Transverse colon (tissue), 4 donors: ENCODE measurements around the gene CFAP410. TPM values are rescaled to one million over a fixed set of nuclear protein-coding genes. Genes with fewer than 3 reads are reported as not detected.

Source experiments
- DNase-seq: peaks from one replicate; pipeline ENCODE4 v3.0.0-alpha.2; 2019
- H3K27ac ChIP-seq, 4 donors: fragments of 200-600 bp; sonication (generic); 2 replicates each; pipeline ENCODE4 v1.5.1; 2016 to 2018; ENCODE audit warnings: inconsistent platforms in 4 of 4
- H3K27me3 ChIP-seq: fragments of 200-600 bp; sonication (generic); 2 replicates; pipeline ENCODE4 v1.5.1; 2017; ENCODE audit warnings: inconsistent platforms
- H3K36me3 ChIP-seq, 4 donors: fragments of 200-600 bp; sonication (generic); 2 replicates each; pipeline ENCODE4 v1.5.1; 2017 to 2019; ENCODE audit warnings: inconsistent platforms in 4 of 4
- H3K4me1 ChIP-seq, 4 donors: fragments of 200-600 bp; sonication (generic); 2 replicates each; pipeline ENCODE4 v1.5.1; 2017 to 2020; ENCODE audit warnings: inconsistent platforms in 4 of 4
- H3K4me3 ChIP-seq, 4 donors: fragments of 200-600 bp; sonication (generic); 1 replicate in 1 of 4; 2 replicates in 3 of 4; pipeline versions ENCODE4 v1.5.1 to v1.6.1; 2017 to 2019; ENCODE audit warnings: inconsistent platforms in 4 of 4
- H3K9me3 ChIP-seq, 2 donors: fragments of 200-600 bp; sonication (generic); 2 replicates each; pipeline ENCODE4 v1.5.1; 2017 to 2019; ENCODE audit warnings: inconsistent platforms in 2 of 2
- CTCF ChIP-seq, 5 experiments: fragments of 200-600 bp in 3 of 5; fragments of 450-650 bp in 2 of 5; sonication (generic) in 3 of 5; IDR thresholded peaks; 1 replicate in 2 of 5; 2 replicates in 3 of 5; pipeline ENCODE4 v1.5.1; 2016 to 2017; ENCODE audit warnings: antibody characterized with exemption in 5 of 5, inconsistent platforms in 3 of 5, mild to moderate bottlenecking in 2 of 5, moderate library complexity in 1 of 5
- EP300 ChIP-seq: sonication (generic); formaldehyde crosslinking; IDR thresholded peaks from one replicate; pipeline ENCODE4 v1.6.1; 2017; ENCODE audit warnings: antibody characterized with exemption, low read depth
- POLR2A ChIP-seq: fragments of 450-650 bp; IDR thresholded peaks from one replicate; pipeline ENCODE4 v1.6.1; 2016; ENCODE audit warnings: antibody characterized with exemption, mild to moderate bottlenecking, moderate library complexity
- POLR2AphosphoS5 ChIP-seq, 3 donors: sonication (generic); formaldehyde crosslinking; IDR thresholded peaks; one replicate each; pipeline ENCODE4 v1.6.1; 2016; ENCODE audit warnings: antibody characterized with exemption in 3 of 3
- WGBS, 2 donors: methylation state at CpG; one replicate each; pipeline ENCODE4 v1.1.5; 2018; ENCODE audit warnings: low coverage in 1 of 2; 5-methylcytosine and 5-hydroxymethylcytosine counted together
- in situ Hi-C, 4 donors: fragments of 200-750 bp; cut with MboI; loops; one replicate each; pipeline versions ENCODE4 v1.15.0 to v1.15.1; 2017; ENCODE audit warnings: low sequenced_read_pairs in 3 of 4, low pct_ligation_motif_present in 1 of 4, low pct_unique_long_range_greater_than_20kb in 1 of 4
- intact Hi-C: fragments of 100-400 bp; cut with DNase I; formaldehyde crosslinking; loops from one replicate; pipeline ENCODE4 v1.15.1; 2023; ENCODE audit warnings: low total_unique reads
- total RNA-seq, 4 donors: library from RNA; depleted of rRNA; stranded (reverse); fragments of >200 nt; gene quantifications; one replicate each; pipeline ENCODE4 v1.1.0, GENCODE V29; 2016

CFAP410 gene
- total RNA-seq, 4 donors from 2014 or later = 17.2 to 41.3 (median 32.2) TPM

- in situ Hi-C loops (no loop called here), intact Hi-C loops (no loop called here)
- H3K36me3 ChIP-seq = no peaks in the 10 kb centered on the region
- H3K4me3 ChIP-seq = no peak overlapping the region
- H3K27ac ChIP-seq = no peak overlapping the region
- 60% methylated on average over 14 of the region's 14 CpGs; no CpG with 5 or more reads in 1 of the 2 donors for WGBS, 2 donors
- TF ChIP-seq POLR2A (no peak), POLR2AphosphoS5 (IDR thresholded peaks at IDR 0.05) (no peak), CTCF (IDR thresholded peaks at IDR 0.05) (no peak), EP300 (no peak)
- no peaks in the 10 kb centered on the region for H3K9me3 ChIP-seq
- DNase-seq = no peak
- H3K4me1 ChIP-seq = peaks cover 5 to 29% (median 19%) of the 10 kb centered on the region in 4 donors
- no peaks in the 10 kb centered on the region for H3K27me3 ChIP-seq
Observed at GRCh38 chr21:44295163-44295573, 44.0 kb downstream of the CFAP410 start.

- intact Hi-C loops (no loop called here), in situ Hi-C loops (no loop called here)
- H3K36me3 ChIP-seq = no peaks in the 10 kb centered on the region
- peak; percentile 51 for DNase-seq
- no peak overlapping the region for H3K4me3 ChIP-seq
- WGBS, 2 donors = 64% methylated on average over 14 of the region's 26 CpGs; no CpG with 5 or more reads in 1 of the 2 donors
- no peak for TF ChIP-seq EP300
- no peak for TF ChIP-seq POLR2A
- TF ChIP-seq CTCF (IDR thresholded peaks at IDR 0.05) = no peak
- no peak for TF ChIP-seq POLR2AphosphoS5 (IDR thresholded peaks at IDR 0.05)
- H3K9me3 ChIP-seq = no peaks in the 10 kb centered on the region
- peaks cover 5 to 29% (median 18%) of the 10 kb centered on the region in 4 donors for H3K4me1 ChIP-seq
- H3K27ac ChIP-seq = no peak overlapping the region
- no peaks in the 10 kb centered on the region for H3K27me3 ChIP-seq
Observed at GRCh38 chr21:44294391-44295162, 44.6 kb downstream of the CFAP410 start.

- Histone ChIP-seq H3K27me3 (no peaks in the 10 kb centered on the region), H3K36me3 (no peaks in the 10 kb centered on the region), H3K4me3 (no peak overlapping the region), H3K9me3 (no peaks in the 10 kb centered on the region), H3K27ac (no peak overlapping the region), H3K4me1 (peaks cover 0 to 21% (median 13%) of the 10 kb centered on the region in 4 donors)
- in situ Hi-C loops = no loop called here
- no peak for TF ChIP-seq EP300
- TF ChIP-seq CTCF (IDR thresholded peaks at IDR 0.05) = no peak
- no peak for TF ChIP-seq POLR2AphosphoS5 (IDR thresholded peaks at IDR 0.05)
- TF ChIP-seq POLR2A = no peak
- no peak for DNase-seq
- WGBS, 2 donors = 79 to 93% methylated on average over 3 to 33 of the region's 33 CpGs
- intact Hi-C loops = no loop called here
Observed at GRCh38 chr21:44293551-44294231, 45.5 kb downstream of the CFAP410 start.

- no peaks in the 10 kb centered on the region for H3K36me3 ChIP-seq
- H3K27ac ChIP-seq = no peak overlapping the region
- TF ChIP-seq POLR2A = no peak
- TF ChIP-seq CTCF (IDR thresholded peaks at IDR 0.05) = no peak
- TF ChIP-seq EP300 = no peak
- TF ChIP-seq POLR2AphosphoS5 (IDR thresholded peaks at IDR 0.05) = no peak
- H3K4me1 ChIP-seq = peaks cover 0 to 19% (median 10%) of the 10 kb centered on the region in 4 donors
- no peaks in the 10 kb centered on the region for H3K9me3 ChIP-seq
- intact Hi-C loops (no loop called here), in situ Hi-C loops (no loop called here)
- no peak overlapping the region for H3K4me3 ChIP-seq
- H3K27me3 ChIP-seq = no peaks in the 10 kb centered on the region
- no peak for DNase-seq
- WGBS, 2 donors = 84% methylated on average over 9 of the region's 15 CpGs; no CpG with 5 or more reads in 1 of the 2 donors
Observed at GRCh38 chr21:44292812-44293195, 46.4 kb downstream of the CFAP410 start.
